C1 segment of cervical spinal cord (tissue), 14 donors: Measurements from ENCODE around the gene CREBRF.
"Not testable (repeated sequence)": the region's sequence is repeated elsewhere in the genome, so short reads cannot be mapped to it uniquely, and the experiment has no call there.

Source experiments
- DNase-seq, 14 donors: peaks; one replicate each; lab custom pipeline; 2025; lab: John Stamatoyannopoulos, UW

Gene CREBRF

DNA sequence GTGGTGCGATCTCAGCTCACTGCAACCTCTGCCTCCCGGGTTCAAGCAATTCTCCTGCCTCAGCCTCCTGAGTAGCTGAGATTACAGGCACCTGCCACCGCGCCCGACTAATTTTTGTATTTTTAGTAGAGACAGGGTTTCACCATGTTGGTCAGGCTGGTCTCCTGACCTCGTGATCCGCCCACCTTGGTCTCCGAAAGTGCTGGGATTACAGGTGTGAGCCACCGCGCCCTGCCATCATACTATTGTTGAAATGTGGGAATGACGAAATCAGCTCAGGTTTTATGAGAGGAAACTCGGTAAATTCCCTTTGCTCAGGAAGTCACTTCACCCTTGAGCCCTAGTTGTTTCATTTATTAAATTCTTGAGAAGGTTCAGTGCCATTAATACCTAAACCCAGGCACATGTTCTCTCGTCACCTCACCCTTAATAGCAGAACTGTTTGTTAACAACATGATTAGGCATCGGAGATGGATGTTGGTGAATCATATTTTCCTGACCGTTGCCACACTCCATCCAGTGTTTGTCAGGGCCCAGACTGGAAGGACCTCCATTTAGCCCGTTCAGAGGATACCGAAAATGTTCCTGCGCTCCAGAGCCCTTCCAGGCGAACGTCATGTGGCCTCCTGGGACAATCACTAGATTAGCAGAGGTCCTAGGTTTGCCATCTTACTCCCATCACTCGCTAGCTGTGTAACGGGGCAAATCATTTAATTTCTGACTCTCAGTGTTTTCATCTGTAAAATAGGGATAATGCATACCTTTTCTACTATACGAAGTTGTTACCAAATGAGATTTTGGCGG lies 20.0 kb upstream of the CREBRF start:
- no peak for DNase-seq

DNA sequence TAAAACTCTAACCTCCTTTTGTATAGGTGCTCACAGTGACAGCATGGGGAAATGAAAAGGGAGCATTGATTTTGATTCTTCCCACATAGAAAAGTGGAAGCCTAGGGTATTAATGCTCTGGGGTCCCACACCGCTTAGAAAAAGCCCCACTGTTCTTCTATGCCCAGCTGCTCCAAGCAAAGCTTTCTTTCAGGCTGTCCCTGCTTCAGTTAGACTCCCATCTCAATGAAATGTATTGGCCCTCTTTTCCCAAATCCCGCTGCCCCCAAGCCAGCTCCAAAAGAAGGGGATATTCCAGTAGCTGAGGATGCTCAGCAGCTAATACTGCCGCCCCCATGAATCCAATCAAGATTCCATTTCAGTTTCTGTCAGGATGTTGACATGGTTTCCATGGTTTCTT lies 17.0 kb upstream of the CREBRF start:
- no peak for DNase-seq

DNA sequence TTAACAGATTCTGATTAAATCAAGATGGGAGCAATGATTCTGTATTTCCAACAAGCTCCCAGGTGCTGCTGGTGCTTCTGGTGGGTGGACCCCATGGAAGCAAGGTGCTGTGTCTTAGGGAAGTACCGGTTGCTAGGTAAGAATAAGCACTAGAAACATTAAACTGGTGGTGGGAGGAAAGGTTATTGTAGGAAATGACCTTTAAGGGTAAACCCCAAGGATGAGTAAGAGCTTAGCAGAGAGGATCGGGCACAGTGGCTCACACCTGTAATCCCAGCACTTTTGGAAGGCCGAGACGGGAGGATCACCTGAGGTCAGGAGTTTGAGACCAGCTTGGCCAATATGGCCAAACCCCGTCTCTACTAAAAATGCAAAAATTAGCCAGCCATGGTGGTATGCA lies 16.2 kb upstream of the CREBRF start:
- DNase-seq: no peak

DNA sequence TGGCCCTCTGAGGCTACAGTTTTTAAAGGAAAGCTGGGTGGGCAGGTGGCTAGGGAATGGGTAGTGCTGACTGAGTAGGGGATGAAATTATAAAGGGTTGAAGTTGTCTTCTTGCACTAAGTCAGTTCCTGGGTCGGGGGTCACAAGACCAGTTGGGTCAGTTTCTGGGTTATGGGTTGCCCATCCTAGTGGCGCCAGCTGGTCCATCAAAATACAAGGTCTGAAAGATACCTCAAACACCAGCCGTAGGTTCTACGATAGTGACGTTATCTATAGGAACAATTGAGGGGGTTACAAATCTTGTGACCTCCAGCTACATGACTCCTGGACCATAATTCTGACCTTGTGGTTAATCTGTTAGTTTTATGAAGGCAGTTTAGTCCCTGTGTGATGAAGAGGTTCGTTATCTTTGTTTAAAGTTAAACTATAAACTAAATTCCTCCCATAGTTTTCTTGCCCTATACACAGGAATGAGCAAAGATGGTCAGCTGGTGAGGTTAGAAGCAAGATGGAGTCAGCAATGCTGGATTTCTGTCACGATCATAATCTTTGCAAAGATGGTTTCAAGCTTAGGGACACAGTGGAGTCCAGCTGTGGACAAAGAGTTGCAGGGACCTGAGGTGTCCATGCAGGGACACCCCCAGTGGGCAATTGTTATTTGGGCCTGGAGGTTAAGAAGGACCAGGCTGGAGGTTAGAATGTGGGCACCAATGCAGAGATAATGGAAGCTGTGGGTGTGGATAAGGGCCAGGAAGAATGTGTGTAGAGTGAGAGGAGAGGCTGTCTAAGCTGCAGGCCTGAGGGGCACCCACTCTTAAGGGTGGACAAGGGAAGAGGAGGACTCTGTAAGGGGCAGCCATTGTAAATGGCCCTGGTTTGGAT lies 14.0 kb upstream of the CREBRF start:
- DNase-seq: no peak

DNA sequence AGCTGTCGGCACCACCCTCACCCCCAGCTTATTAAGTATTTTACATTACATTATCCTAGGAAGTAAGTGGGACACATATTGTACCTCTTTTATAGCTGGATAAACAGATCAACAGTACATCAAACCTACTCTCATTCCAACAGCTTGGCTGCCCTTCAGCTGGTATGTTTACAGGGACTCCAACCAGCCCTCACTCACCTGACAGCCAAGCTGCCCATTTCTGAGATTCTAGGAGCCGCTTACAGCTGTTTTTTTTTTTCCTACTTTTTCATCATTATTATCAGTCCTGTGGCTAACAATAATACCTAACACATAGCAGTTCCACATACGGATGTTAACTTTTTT lies 13.4 kb upstream of the CREBRF start:
- no peak for DNase-seq

DNA sequence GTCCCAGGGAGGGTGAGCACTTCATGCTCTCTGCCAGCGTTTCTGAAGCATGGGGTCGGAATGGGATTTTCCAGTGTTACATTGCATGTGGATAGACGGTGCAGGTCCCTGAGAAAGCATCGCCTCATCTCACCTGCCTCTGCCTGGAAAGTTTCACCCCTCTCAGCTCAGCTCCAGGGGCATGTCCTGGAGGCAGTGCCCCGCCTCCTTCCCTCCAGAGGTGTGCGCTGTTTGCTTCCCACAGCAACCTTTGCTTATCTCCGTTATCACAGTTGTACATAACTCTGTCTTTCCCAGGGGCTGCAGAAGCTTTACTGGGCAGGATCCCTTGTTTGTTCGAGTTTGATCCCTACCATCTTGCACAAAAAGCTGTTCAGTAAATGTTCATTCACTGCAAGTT lies 10.7 kb upstream of the CREBRF start:
- DNase-seq: no peak

DNA sequence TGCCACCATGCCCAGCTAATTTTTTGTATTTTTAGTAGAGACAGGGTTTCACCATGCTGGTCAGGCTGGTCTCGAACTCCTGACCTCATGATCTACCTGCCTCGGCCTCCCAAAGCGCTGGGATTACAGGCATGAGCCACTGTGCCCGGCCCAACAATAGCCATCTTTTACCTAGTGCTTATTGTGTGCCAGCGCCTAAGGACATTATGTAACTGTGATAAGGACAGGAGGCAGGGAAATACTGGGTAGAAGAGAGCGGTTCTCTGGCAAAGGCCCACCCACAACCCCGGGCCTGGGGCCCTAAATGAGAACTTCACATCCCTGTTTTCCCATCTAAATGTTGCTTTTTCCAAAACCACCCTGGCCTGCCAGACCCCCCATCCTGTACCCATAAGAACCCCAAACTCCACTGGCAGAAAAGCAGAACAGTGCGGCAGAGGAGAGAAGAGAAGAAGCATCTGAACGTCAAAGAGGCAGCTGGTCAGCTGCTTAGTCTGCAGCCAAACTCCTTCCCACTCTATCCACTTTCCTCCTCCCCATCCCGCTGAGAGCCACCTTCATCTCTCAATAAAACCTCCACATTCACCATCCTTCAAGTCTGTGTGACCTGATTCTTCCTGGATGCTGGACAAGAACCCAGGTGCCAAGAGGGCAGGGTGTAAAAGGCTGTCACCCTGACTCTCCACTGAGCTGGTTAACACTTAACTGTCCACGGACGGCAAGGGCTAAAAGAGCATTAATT lies 8.9 kb upstream of the CREBRF start:
- DNase-seq: peak in 1 of 14 donors; percentile 57

DNA sequence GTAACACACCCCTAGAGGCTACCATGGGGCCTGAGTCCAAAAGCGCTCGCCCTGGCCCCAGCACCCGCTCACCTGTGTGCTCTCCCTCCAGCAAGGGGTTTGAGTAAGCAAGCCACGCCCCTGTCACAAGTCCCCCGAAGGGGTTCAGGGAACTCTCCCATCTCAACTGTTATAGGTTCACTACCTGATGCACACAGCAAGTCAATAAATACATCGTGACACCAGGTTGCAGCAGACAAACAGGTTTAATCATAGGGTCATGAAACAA lies 8.4 kb upstream of the CREBRF start:
- no peak for DNase-seq

DNA sequence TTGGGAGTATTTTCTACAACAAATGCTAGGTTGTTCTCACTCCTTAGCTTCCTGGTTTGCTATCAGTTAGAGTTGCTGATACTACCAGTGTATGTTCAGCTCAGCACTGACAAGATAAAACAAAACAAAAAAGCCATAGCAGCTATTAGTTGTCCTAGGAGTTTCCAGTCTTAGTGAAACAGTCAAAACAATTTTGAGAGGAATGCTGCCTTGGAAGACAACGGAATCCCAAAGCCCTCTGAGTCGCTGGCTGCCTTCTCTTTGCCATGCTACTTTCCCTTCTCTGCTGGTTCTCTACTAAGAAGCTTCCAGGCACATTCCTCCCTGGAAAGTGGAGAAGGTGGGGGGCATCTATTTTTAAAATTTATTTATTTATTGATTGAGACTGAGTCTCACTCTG lies 5.4 kb upstream of the CREBRF start:
- no peak for DNase-seq

DNA sequence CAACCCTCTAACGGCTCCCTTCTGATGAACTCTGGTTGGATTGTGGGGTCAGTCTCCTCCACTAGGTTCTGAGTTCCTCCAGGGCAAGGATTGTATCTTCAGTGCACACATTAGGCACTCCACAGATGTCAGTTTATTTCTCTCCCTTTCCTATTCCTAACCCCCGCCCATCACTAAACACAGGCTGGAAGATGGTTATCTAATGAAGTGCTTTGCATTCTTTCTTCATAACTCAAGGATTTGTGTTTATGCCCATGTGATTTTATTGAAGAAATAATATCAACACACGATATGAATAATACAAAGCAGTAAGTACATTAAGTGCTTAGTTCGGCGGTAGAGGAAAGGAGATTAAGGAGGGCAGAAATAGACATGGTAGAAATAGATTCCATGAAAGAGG lies 4.4 kb upstream of the CREBRF start:
- DNase-seq: no peak

DNA sequence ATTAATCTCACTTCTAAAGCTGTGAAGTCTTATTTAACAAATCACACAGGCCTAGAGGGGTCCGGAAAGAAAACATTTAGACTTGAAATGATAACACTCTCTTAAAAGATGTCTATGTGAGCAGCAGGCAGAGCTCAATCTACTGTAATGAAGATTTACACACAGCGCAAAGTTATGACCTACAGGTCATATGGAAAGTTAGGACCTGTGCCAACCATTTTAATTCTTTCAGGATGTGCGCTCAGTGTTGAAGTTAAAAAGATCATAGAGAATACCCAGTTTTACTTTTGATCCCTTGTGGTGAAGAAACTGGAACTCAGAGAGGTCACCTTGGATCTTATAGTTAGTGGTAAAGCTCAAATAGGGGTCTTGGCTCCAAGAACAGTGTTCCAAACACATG lies 3.1 kb upstream of the CREBRF start:
- no peak for DNase-seq

DNA sequence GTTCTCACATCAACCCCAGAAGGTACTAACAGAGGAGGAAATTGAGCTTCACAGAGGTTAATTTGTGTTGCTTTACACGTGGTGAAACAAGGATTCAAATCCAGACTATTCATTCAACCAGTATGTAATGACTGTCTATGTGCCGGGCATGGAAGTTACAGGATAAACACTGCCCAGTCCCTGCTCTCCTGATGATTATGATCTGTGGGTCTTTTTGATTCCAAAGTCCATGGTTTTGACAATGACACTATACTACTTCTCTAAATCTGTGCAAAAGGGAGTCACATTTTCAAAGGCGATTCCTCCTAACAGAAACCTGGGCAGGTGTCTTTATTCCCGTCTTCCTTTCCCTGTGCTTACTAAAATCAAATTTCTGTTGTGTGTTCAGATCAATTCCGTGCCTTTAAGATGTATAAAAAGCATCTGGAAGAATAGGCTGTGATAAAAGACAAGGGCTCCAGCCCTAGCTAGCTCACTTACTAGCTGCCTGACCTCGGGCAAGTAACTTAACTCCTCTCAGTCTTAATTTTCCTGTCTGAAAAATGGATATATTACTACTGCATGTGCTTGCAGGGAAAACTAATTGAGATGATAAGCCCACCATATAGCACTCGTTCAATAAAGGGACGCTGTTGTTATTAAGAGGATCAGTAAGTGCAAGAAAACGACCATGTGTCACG lies 970 bp upstream of the CREBRF start:
- no peak for DNase-seq

DNA sequence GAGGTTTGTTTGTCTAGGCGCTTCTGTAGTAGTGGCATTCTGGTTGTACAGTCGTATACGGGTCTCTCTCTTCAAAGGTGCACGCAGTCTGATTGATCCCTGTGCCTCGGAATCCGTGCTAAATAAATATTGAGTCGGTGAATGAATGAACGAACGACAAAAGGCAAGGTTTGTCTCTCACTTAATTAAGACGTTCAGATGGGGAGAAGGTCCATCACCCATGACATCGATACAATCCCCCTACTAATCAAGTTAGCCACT lies 500 bp upstream of the CREBRF start:
- no peak for DNase-seq

DNA sequence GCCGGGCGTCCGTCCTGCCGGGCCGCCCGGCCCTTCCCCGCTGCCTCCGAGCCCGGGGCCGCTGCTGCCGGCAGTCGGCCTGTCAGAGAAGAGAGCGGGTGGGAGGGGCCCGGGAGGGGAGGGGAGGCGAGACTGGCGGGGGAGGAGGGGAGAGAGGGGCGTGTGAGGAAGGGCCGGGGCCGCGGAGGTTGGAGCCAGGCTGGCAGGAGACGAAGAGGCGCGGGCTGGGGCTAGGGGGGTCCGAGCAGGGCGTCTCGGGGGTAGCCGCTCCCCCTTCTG lies 570 bp downstream of the CREBRF start:
- peak in 1 of 14 donors; percentile 97 for DNase-seq

DNA sequence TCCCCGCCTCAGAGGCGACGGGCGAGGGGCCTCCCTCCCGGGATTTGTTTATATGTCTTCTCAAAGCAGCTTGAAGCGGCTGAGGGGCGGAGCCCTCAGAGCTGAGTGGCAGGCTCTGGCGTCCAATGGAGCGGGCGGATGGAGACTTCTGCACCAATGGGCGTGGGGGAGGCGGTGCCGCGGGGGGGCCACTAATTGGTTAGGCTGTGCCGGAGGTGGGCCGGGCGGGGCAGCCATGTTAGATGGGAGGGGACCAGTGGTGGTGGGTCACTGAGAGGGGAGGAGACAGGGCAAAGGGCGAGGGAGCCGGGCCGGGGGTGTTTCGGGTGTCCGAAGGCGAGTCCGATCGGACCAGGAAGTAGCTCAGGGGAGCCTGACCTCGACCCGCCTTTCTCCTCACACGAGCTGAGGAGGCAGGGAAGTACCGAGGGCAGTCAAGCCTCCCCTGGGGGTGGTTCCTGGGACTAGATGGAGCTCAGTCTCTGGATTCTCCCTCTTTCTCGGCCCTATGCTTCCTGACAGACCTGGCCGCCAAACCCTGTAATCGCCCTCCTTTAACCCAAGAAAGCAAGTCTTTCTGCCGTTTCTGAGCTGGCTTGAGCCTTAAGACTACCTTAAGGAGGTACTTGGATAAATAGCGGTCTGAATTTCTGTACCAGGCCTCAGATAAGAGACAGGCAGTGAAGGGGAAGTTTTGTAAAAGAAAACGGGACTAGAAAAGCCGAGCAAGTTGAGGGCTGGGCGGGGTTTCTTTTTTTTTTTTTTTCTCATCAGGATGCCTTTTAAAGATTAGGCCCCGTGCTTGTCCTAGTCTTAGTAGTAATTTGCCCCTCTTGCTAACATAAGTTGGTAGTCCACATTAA lies 1.1 kb downstream of the CREBRF start:
- peak; percentile 93 to 99 (median 97) for DNase-seq

DNA sequence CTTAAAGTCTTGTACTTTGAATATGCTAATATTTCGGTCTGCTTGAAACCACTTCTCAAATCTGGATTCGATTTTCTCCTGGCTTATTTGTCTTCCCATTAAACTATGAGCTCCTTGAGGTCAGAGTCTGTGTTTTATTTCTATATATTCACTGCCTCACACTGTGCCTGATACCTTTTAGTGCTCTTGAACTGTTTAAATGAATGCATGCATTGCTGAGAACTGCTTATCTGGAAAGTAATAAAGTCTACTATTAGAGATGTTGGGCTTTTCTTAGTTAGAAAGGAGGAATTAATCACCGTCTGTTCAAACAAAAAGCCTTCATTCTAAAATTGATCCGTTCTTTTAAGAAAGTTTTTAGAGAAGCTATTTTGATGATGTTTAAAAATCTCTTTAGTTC lies 6.0 kb downstream of the CREBRF start:
- DNase-seq: no peak

DNA sequence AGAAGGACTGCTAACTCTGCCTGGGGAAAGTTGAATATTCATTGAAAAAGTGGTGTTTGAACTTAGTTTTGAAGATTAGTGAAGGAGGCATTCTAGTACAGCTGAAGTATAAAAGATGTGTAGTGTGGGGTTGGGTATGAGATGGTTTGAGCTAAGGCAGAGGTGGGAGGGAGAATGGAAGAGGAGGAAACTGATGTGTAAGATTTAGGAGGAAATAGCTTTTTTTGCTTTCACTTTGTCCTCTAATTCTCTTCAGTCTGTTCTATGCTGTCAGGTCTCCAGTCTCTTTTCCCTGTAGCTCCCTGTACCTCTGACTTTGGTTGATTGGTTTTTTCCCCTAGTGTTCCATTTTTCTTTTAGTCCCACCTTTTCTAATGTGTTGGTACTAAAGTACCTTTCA lies 9.0 kb downstream of the CREBRF start:
- DNase-seq: no peak

DNA sequence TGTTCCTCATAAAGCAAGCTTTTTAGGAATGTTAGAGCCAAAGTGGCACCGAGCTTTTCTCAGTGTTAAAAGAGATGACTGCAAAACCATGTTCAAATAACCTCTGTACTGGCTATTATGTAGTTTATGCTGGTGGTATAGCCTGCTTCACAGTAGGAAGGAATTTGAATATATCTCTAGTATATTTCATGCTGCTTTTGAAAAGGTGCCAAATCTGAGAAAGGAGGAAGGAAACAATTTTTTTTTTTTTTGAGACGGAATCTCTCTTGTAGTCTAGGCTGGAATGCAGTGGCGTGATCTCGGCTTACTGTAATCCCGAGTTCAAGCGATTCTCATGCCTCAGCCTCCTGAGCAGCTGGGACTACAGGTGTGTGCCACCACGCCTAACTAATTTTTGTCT lies 13.5 kb downstream of the CREBRF start:
- no peak for DNase-seq

DNA sequence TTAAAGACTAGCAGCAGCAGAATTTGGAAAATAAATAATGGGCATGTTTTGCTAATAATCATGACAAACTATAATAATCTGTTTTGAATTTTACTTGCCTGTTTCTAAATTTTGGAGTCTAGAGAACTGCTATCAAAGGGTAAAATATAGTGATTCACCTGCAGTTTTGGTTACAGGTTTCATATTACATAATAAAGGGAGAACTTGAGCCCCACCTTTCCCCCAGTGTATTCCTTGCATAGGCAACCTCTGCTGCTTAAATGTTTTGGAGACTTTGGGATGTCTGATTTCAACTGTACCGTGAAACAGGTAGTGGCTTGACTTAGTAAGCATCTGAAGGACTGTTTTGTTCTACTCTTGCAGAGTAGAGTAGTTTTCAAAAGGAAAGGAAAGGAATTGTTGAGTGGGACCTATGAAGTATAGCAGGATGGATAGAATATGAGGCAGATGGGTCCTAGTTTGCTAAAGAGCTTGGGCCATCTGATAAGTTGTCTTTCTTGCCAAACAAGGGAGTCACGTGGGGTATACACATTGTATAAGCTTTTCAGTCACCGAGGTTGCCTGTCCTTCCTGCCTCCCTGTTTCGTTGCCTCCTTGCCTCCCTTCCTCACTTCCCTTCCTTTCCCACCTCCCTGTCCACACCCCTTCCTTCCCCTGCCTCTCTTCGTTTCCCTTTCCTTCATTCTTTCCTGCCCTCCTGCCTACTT lies 19.1 kb downstream of the CREBRF start:
- no peak for DNase-seq

DNA sequence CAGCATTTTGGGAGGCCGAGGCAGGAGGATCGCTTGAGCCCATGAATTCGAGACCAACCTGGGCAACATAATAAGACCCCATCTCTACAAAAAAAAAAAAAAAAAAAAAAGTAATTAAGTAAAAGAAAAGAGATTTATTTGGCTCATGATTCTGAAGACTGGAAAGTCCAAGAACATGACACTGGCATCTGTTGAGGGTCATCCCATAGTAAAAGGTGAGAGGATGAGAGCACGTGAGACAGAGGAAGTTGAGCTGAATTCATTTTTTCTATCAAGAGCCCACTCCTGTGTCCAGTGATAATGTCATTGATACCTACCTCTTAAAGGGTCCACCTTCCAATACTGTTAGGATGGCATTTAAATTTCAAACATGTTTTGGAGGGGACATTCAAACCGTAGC lies 19.8 kb downstream of the CREBRF start:
- no peak for DNase-seq

DNA sequence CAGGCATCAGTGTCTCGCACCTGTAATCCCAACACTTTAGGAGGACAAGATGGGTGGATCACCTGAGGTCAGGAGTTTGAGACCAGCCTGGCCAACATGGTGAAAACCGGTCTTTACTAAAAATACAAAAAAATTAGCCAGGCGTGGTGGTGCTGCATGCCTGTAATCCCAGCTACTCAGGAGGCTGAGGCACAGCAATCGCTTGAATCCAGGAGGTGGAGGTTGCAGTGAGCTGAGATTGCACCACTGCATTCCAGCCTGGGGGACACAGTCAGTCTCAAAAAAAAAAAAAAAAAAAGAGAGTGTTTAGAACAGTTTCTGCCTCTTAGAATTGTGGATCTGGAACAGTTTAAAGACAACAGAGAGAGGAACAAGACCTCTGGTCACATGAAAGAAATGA lies 20.3 kb downstream of the CREBRF start:
- not testable (repeated sequence) for DNase-seq
